LNCaP clone FGC (cell line): ENCODE data around the gene PPP1R14D.

Source experiments
- DNase-seq: peaks from one replicate; pipeline ENCODE4 v3.0.0-alpha.2; 2011; ENCODE audit warnings: low read depth
- H3K4me3 ChIP-seq: 2 replicates; pipeline ENCODE4 v1.5.1; 2011; ENCODE audit warnings: mild to moderate bottlenecking, low read depth, low read length, control low read depth
- TF ChIP-seq, protein P1 (sequence below): IDR thresholded peaks from 2 replicates; pipeline ENCODE4 v1.5.1; 2012; ENCODE audit warnings: mild to moderate bottlenecking; ENCODE audit not compliant: control insufficient read depth, insufficient read depth; ENCODE audit errors: extremely low read depth

PPP1R14D gene

DNA sequence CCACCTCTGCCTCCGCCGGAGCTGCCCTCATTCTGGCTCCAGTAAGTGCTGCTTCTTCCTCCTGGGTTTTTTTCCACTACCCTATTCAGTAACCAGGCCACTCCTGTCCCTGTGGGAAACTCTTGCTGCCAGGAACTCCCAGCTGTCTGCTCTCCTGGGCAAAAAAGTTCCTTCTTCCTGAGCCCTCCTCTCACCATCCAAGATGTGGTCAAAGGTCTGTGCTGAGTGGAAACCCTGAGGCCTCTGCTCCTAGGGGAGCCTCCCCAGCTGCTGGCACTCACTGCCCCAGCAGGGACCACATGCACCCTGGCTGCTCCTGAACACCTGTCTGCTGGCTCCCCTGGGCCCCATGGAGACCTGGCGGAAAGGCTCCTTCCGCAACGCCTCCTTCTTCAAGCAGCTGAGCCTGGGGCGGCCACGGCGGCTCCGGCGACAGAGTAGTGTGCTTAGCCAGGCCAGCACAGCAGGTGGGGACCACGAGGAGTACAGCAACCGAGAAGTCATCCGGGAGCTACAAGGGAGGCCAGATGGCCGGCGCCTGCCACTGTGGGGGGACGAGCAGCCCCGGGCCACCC is 58.3 kb downstream of the PPP1R14D start:
- no peak for DNase-seq
- no peak overlapping the region for H3K4me3 ChIP-seq

DNA sequence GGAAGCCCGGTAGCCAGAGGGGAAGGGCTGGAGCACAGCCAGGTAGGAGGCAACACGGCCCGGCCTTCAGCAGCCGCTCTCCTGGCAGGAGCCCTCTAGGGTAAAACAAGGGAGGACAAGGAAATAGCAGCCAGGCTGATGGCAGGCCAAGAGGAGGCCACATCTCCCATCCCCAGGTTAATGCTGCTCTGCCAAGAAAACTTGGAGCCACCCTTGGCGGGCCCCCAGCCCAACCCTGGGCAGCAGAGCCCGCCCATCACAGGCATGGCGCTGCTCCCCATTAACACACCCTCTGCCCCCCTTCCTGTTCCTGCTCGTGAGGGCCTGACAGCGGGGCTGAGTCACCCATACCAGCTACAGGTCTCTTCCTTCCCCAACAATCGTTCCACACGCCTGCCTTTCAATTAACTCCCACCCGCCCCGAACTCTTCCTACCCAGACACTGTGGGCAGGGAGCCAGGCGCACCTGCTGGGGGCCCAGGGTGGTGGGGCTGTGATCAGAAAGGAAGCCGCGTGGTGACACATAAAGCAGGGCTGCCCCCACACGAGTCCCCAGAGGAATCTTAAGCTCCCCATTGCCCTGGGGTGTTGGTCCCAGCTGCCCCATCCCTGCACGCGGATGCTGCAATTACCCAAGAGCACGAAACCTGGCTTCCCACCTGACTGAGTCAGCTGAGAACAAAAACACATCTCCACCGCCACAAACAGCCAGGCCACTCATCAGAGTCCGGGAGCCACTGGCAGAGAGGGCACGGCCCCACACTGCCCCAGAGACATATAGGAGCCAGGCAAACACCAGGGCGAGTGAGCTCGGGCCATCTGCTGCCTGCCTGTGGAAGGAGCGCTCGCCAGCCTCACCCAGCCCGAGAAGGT is 59.0 kb downstream of the PPP1R14D start, which contains the start of gene C15orf62:
Gene C15orf62 (plus strand): TSS at position 707 of the 873 bp plus-strand sequence. CDS start 516 bp downstream, outside the sequence.
- H3K4me3 ChIP-seq: no peak within 1 kb of the TSS
- DNase-seq: no peak
- TF ChIP-seq, protein P1, sequence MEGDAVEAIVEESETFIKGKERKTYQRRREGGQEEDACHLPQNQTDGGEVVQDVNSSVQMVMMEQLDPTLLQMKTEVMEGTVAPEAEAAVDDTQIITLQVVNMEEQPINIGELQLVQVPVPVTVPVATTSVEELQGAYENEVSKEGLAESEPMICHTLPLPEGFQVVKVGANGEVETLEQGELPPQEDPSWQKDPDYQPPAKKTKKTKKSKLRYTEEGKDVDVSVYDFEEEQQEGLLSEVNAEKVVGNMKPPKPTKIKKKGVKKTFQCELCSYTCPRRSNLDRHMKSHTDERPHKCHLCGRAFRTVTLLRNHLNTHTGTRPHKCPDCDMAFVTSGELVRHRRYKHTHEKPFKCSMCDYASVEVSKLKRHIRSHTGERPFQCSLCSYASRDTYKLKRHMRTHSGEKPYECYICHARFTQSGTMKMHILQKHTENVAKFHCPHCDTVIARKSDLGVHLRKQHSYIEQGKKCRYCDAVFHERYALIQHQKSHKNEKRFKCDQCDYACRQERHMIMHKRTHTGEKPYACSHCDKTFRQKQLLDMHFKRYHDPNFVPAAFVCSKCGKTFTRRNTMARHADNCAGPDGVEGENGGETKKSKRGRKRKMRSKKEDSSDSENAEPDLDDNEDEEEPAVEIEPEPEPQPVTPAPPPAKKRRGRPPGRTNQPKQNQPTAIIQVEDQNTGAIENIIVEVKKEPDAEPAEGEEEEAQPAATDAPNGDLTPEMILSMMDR: no peak

More for the DNA sequence above, 58.3 kb downstream of the PPP1R14D start:
- TF ChIP-seq, protein P1: no peak

DNA sequence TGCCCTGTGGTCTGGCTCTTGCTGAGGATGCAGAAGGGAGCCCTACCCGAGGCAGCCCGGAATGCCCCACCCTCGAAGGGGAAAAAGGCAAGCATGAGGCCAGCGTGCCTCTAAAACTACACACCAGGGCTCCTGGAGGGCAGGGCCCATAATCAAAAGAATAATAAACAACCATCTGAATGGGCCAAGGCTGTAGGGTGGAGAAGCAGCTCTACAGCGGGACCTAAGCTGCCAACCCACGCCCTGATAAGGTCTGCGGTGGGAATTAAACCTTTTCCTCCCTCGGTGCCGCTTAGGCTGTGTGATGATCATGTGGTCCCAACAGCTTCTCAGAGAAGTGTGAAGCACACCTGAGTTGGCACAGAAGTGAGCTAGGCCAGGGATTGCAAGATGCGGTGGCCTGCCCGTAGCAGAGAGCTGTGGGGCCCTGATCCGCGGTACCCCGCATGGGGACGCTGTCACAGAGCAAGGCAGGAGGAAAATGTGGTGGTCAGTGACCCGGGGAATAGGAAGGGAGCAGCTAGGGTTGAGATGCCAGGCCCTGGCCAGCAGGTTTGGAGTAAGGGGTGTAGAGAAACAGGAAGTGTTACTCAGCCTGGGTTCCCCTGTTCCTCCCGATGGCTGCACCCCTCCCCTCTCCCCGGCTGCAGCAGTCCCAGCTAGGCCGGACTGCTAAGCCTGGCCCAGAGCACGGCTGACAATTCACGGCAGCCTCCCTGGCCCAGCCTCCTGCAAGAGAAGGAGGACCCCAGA is 59.8 kb downstream of the PPP1R14D start:
- no peak for DNase-seq
- TF ChIP-seq, protein P1: no peak
- no peak overlapping the region for H3K4me3 ChIP-seq

DNA sequence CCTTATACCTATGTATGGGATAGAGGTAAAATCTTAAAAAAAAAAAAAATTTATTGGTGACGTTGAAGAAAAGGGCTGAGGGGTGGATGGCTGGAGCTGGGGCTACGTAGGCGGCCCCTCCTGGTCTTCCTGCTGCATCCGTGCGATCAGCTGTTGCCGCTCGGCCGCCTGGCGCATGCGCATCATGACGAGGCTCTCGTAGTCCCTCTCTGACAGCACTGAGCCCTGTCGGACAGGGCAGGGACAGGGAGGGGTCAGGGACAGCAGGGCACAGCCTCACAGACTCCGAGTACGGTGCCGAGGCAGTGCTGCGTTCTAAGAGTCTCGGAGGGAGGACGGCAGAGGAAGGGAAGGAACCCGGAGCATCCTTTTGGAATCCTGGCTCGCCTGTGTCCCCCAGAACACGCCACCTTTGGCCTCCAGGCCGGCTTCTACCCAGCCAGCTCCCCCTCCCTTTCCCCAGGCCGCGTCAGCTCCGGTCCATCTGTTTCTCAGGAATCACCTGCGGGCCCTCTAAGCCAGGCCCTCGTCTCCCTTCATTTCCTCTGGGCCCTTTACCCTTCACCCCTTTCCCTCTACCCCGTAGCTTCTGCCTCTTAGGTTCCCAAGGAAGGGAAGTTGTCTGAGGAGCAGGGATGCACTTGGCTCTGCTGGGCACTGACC is 60.5 kb downstream of the PPP1R14D start:
- H3K4me3 ChIP-seq: no peak overlapping the region
- no peak for DNase-seq
- TF ChIP-seq, protein P1: no peak

DNA sequence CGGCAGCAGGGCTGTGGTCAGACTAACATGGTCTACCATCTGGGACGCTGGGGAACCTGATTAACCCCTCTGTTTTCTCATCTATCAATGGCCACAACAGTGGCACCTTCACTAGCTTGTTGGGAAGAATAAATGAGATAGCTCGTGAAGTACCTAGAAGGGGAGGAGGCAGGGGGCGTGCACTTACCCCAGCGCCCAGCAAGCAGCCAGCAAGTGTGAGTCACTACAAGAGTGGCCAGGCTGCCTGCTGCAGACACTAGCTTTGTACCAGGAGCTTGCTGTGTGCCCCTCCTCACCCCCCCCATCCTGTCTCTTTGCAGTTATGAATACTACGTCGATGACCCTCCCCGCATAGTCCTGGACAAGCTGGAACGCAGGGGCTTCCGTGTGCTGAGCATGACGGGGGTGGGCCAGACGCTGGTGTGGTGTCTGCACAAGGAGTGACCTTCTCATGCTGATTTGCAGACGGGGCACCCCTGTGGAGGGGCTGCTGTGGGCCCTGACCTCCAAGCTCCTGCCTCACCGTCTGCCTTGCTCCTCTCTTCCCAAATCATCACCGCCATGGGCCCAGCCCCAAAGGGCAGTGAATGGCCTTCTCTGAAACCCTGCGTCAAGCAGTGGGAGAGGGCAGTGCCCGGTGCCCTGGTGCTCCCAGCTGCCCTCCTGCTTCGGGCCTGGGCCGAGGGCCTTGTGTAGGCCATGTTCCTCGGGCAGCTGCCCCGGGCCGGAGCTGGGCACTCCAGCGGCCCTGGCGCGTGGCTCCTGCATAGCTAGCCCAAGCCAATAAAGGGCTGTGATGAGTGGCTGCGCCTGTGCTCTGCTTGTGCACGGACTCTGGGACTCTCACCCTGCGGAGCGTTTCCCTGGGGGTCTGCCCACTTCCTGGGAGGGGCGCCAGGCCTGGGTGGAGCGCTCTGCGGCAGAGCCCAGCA is 61.3 kb downstream of the PPP1R14D start:
- no peak for DNase-seq
- H3K4me3 ChIP-seq: no peak overlapping the region
- TF ChIP-seq, protein P1: no peak

DNA sequence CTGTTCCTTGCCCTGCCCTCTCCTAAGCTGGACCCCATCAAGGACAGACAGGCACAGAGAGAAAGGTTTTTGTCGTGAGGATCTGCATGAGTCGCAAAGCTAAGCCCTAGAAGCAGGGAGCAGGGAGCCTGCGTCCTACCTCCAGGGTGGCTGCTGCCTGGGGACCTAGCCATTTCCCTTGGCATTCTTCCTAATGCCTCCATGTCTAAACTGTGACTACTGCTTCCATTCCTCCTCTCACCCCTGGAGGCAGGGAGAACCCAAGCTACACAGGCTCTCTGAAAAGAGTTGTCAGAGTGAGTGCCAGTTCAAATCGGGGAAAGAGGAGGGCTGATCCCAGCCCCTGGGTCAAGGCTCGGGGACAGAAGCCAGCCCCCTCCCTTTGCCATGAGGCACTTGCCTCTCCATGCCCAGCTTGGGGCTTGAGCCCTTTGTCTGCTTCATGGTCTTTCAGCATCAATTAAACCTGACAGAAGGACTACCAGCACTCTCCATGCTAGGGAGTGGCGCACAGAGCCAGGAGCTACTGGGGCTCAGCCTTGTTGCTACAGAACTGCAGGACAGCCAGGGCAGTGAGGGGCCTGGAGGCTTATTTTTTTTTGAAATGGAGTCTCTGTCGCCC is 62.2 kb downstream of the PPP1R14D start:
- TF ChIP-seq, protein P1: no peak
- no peak overlapping the region for H3K4me3 ChIP-seq
- DNase-seq: no peak
